ENCODE results near the gene MRPS23.

DNA sequence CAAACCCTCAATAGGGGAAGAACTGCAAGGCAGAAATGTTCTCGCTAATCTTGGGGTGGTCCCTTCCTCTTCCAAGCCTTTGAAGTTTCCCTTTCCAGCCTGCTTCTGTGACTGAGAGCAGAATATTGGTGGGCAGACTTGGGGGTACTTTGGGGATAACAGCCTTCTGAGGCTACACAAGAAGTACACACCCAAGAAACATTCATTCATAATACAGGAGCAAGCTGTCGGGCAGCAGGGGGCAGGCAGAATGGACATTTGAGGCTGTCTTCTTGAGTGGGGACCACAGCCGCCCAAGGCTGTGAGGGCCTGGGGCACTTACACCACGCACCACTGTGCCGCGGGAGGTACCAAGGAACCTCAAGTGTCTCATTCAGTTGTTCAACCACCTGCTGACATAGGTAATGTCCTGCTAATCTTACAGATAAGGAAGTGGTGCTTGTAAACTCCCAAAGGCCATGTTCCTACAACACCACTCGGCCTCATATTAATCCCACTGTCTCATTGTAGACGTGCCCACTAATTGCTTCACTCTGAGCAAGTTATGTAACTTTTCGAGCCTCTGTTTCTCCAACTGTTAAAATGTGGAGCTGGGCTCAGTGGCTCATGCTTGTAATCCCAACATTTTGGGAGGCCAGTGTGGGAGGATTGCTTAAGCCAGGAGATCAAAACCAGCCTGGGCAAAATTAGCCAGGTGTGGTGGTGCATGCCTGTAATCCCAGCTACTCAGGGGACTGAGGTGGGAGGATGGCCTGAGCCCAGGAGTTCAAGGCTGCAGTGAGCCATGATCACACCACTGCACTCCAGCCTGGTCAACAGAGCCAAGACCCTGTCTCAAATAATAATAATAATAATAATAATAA is 2.5 kb upstream of the MRPS23 start:
- no peak for TF ChIP-seq POLR2A (IDR thresholded peaks at IDR 0.05; ENCODE audit: low read depth, low read length)
- TF ChIP-seq POLR2AphosphoS5 (IDR thresholded peaks at IDR 0.05; ENCODE audit: low read depth, low read length) = no peak
- no peak for TF ChIP-seq TAF1 (IDR thresholded peaks at IDR 0.05; ENCODE audit: borderline replicate concordance, low read depth, low read length)
